Measurements from ENCODE around the gene TXLNB.

Gene TXLNB

DNA sequence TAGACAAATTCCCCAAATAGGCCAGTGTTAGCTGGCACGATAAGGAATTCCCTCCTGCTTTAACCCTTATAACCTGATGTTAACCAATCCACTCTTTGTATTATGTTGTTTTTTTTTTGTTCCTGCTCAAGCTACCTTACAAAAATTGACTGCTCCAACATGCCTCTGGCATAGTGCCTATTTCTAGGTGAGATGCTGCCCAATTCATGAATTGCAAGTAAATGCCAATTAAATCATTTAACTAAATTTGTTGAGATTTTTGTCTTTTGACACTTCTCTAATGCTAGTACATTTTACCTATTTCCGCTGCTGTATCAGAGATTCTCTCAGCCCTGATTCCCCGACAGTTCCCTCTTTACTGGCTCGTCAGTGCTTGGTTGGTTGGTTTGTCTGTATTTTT is 90.4 kb downstream of the TXLNB start:
- DNase-seq (ENCODE audit: low read depth): no peak
- H3K4me3 ChIP-seq (ENCODE audit: low read length): no peak overlapping the region
- TF ChIP-seq CTCF (conservative IDR thresholded peaks at IDR 0.05; ENCODE audit: low read length): no peak

GRCh38 chr6:139198529-139199288 is 93.1 kb downstream of the TXLNB start:
- no peak for DNase-seq (ENCODE audit: low read depth)
- TF ChIP-seq CTCF (conservative IDR thresholded peaks at IDR 0.05; ENCODE audit: low read length): no peak
- H3K4me3 ChIP-seq (ENCODE audit: low read length): no peak overlapping the region

- no peak for TF ChIP-seq CTCF (conservative IDR thresholded peaks at IDR 0.05; ENCODE audit: low read length)
- no peak for DNase-seq (ENCODE audit: low read depth)
- H3K4me3 ChIP-seq (ENCODE audit: low read length): no peak overlapping the region
Measured at GRCh38 chr6:139194740-139195139, 97.1 kb downstream of the TXLNB start.

Measured in AG10803 (cell line).